ENCODE measurements around the gene OST4.
"Not testable (repeated sequence)": the region's sequence is repeated elsewhere in the genome, so short reads cannot be mapped to it uniquely, and the experiment has no call there.

Gene OST4

DNA sequence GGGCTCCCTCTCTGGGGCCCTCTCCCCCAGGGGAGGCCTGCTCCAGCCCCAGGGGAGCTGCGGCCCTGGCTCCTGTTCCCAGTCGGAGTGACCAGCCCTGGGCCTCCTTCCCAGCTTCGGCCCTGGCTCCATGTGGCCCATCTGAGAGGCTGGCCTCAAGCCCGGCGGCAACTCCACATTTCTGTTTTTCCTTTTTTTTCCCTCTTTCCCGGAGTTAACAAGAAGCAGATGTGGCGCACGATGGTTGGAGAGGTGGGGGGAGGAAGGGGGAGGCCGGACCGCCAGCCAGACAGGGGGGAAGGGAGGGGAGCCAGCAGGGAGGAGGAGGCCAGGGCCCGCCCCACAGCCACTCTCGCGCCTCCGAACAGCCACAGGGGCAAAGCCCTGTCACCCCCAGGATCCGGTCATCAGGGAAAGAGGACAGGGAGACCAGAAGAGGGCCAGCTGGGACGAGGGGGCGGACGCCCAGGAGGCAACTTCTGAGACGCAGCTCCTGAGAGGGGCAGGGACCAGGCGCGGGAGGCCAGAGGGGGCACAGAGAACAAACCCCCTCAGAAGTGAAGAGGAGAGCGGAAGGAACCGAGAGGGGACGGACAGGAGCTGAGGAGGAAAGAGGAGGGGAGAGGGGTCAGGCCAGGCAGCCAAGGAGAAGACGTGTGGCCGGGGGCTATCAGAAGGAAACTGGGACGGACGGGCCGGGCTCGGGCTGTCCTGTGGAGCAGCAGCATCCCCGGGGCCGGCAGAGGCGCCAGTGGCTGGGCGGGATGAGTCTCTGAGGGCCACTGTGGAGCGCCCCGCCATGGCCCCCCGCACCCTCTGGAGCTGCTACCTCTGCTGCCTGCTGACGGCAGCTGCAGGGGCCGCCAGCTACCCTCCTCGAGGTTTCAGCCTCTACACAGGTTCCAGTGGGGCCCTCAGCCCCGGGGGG, 7.1 kb upstream of the OST4 start, which contains the start of gene EMILIN1:
EMILIN1 (plus strand) TSS at position 349 of the 928 bp plus-strand sequence; CDS start at position 800, 451 bp downstream.
- DNase-seq: no peak

DNA sequence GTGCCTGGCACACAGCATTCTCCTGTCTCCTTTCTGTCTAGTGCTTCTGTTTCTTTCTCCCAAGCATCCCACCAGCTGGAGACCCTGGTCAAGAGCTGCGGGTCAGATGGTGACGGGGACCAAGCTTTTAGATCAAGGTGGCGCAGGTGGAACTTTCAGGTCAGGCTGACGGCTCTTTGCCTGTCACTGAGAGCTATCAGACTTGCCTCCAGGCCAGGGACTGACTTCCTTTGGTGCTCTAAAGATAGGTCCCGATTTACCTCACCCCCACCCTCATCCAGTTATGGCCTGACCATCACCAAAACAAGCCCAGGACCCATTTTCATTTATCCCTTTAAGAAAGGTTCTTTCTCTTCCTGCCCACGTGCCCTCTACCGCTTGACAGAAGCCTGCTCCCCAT, 5.8 kb upstream of the OST4 start:
- DNase-seq: no peak

DNA sequence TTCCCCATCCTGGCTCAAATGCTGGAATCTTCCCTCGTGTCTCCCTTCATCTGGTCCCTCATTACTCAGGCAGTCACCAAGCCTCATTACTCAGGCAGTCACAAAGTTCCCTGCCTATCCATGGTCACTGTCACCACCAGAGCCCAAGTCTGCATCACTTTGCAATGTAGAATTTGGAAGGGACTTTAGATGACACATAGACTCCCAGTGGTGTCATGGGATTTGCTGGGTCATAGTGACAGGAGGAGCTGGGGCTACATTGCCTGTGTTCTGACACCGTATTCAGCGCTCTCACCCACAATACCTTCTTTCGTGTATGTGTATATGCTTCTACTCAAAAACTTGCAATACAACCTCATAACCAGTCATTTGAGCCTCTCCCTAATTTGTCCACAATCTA, 4.9 kb upstream of the OST4 start:
- DNase-seq: no peak

- not testable (repeated sequence) for DNase-seq
These were observed 4.1 kb upstream of the OST4 start for GRCh38 chr2:27075566-27075871.

DNA sequence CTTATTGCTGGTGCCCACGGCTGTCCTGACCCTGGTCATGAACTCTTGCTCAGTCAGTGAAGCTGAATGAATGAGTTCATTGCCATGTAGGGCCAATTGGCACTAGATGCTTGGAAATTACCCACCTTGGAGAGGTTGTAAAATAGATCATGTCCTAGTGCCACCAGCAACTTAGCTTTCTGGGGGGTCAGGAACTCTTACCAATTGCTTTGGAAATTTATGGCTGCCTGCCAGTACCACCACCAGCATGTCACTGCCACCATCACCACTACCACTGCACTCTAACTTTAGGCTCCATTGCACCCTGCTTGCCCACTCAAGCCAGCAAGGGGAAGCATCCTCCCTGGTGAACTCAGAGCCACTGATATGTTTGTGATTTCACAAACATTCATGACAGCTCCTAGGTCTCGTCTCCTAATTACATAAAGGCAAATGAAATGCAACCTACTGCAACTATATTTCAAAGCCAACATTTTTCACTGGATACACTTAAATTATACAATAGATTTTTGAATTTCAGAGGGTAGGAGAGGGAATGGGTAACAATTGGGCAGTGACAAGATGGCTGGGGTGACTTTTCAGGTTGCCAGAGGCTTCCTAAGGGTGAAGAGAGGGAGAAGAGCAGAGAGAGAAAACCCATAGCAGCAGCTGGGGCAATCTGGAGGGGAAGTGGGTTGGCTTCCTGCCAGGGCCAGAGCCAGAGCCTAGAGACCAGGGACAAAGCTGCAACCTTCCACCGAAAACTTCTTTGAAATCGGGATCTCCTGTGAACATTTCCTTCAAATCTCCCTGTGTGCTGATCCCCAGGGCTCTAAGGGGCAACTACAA, 3.5 kb upstream of the OST4 start:
- DNase-seq: peak; percentile 64

DNA sequence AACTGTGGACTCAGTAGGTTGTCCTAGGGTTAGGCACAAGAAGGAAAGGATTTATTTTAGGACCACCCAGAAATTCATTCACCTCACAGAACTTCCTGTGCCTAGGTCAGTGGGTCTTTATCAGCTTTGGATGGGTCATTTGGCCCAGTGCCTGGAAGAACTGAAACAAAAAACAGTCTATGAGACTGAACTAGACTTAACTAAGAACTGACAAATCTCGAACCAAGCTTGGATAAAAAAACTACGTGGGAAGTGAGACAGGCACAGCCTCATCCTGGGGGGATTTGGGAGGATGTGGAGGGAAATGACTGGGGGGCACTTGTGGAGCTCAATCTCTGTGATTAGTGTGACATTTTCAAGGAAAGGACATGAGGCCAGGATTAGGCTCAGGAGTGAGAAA, 2.3 kb upstream of the OST4 start:
- DNase-seq: no peak

- DNase-seq: no peak
These were observed 1.5 kb upstream of the OST4 start for GRCh38 chr2:27072920-27073319.

DNA sequence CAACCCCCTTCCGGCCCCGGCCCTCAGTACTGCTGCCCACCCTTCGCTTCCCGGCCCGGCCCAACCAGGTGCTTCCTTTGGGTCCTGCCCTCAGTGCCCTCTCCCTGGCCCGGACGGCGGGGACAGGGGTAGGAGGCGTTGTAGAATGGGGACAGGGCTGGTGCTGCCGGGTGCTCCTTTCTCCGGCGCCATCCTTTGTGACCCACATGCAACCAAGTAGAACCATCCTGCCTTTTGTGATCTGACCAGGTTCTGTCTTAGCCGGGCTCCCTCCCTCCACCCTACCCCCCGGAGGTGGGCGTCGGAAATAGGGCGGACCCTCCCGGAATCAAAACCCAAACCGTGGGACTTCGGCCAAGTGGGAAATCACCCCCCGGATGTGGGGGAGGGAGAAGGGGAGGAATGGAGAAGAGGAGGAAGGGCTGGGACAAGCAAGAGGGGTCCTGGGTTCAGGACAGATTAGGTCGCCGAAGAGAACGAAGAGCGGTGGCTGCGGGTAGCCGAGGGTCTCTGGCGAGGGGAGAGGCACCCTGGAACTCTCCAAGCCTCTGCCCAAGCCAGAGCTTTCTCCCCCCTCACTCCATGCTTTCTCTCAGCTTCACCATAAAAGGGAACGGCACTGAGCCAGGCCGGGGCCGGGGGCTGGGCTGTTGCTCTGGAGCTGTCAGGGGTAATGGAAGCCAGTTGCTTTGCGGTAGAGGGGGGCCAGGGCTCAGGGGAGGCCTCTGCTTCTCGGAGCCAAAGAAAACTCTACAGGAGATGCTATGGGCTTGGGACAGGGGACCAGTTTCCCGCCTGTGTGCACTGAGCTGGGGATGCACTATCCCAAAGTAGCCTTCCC, 756 bp upstream of the OST4 start:
- peak; percentile 35 for DNase-seq

GRCh38 chr2:27070653-27071276, 689 bp downstream of the OST4 start:
- no peak for DNase-seq

DNA sequence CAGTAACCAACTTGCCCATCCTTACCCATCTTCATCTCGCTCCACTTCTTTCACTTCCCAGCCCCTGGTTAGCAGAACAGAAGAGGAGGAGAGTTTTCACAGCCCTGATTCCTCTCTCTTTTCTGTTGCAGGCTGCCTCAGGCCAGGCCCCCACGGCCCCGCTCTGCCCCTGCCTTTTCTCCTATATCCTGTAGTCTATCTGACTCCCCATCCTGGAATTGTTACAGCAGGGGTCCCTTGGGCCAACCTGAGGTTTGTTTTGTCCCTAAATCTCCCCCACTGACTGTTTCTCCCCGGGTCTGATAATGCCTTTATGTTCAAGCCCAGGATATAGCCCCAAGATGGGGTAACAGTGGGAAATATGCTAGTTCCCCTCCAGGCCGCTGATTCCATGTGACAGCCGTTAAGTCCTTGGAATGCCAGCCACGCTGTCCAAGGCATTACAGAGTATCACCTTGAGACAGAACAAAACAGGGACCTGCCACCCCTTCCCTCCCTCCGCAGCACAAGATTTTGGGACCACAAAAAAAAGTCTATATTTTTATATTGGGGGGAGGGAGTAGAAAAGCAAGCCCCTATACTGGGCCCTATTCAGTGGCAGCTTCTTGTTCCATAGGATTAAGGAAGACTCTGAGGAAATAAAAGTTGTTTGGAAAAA, 1.4 kb downstream of the OST4 start:
- DNase-seq: no peak

- no peak for DNase-seq
These were observed 2.0 kb downstream of the OST4 start for GRCh38 chr2:27069436-27069835.

DNA sequence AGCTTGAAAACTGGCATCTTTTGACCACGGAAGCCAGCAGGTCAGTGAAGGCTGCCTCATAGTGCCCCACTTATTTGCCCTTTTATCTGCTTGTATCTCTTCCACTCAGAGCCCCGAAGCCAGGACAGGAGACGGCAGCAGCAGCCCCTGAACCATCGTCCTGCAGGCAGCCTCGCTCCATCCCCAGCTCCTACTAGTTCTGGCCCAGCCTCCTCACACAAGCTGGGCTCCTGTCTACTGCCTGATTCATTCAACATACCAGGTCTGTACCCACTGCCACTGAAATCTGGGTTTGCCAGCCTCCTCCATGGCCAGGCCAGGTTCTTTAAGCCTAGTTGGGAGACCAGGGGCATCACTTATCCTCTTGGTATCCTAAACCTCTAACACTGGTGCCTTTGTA, 4.1 kb downstream of the OST4 start:
- DNase-seq: no peak

- DNase-seq: no peak
These were observed 6.3 kb downstream of the OST4 start for GRCh38 chr2:27065128-27065527.

- no peak for DNase-seq
These were observed 11.1 kb downstream of the OST4 start for GRCh38 chr2:27060323-27060722.

GRCh38 chr2:27059141-27059820, 12.2 kb downstream of the OST4 start:
- no peak for DNase-seq

- no peak for DNase-seq
These were observed 13.2 kb downstream of the OST4 start for GRCh38 chr2:27058210-27058609.

GRCh38 chr2:27057184-27057583, 14.3 kb downstream of the OST4 start:
- no peak for DNase-seq

DNA sequence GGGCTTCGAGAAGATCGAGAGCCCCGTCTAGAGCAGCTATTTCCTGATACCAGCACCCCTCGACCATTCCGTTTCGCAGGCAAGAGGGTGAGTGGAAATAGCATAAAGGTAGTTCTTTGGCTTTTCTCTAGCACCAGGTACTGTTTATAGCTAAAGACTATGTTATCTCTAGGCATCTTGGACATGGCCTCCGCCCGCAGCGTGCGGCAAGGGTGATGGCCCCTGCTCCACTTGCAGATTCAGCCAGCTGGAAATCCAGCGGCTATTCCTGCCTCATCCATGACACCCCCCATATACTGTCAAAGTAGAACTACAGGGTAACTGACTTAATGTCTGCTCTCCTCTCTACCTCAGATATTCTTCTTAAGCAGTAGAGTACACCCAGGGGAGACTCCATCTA, 16.7 kb downstream of the OST4 start:
- no peak for DNase-seq

- no peak for DNase-seq
These were observed 17.7 kb downstream of the OST4 start for GRCh38 chr2:27053776-27054175.

DNA sequence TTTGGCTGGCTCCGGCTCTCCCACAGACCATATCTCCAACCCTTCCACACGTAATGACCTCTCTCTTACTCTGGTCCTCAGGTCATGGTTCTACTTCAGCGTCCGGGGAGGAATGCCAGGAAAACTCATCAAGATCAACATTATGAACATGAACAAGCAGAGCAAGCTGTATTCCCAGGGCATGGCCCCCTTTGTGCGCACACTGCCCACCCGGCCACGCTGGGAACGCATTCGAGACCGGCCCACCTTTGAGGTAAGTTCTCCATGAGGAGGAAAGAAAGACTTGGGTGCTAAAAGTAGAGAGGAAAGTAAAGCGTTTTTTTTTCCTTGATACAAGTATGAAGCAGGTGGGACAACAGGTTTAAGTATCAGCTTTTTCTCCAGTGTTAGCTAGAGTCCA, 18.1 kb downstream of the OST4 start:
- DNase-seq: no peak

DNA sequence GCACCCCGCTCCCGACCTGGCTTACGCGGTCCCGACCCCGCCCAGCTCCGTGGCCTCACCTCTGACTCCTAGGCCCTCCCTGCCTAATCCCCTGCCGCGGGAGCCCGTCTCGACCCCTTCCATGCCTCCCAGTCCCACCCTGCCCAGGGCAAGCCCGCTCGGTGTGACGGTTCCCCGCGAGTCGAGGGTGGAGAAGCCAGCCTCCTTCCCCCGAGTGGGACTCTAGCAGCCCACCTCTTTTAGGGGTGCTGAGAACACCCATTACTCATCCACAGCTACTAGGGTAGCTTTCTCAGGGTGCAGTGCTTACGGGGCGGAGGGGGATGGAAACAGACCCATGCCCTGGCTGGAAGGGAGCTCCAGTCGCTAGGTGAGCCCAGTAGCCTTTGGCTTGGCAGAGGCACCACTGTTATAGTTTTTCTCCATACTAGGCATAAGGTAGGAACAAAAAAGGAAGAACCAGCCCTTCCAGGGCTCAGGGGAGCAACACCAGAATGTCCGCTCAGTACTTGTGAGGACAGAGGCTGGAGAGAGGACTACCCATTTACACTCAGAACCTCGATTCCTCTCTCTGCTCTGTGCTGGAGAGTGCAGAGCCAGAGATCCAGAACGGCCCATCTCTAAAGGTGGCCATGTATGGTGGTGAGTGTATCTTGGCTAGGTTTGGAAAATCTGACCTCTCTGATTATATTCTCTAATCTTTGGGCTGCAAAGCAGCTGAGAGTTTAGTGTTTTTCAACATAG, 19.4 kb downstream of the OST4 start:
- no peak for DNase-seq
